GM12875 (cell line): ENCODE data around the gene FOXP1.

Experiments used
- H3K4me3 ChIP-seq: one replicate; pipeline ENCODE4 v1.5.1; 2011; ENCODE audit warnings: low read depth, low read length, control low read depth
- TF ChIP-seq, protein P1 (sequence below): IDR thresholded peaks from 2 replicates; pipeline ENCODE4 v1.5.1; 2011; ENCODE audit warnings: low read depth, mild to moderate bottlenecking, control low read depth, inconsistent platforms, low read length, moderate library complexity, borderline replicate concordance; ENCODE audit not compliant: insufficient read depth

The FOXP1 gene

DNA sequence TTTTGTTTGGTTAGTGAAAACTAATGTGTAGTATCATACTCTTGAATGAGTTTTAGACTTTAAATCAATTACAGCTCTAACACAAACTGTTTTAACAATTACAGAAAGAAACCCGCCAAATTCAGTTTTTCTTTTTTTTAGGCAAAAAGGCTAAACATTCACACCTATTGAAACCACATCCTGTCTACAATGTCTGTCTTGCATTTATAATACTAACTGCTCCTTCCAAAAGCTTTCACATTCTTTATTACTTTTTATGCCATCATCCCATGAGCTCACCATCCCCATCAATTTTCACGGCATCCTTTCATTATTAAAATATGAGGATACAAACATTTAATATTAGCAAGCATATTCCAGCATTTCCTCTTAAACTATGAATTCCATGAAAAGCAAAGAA lies 593.3 kb downstream of the FOXP1 start:
- H3K4me3 ChIP-seq: no peak overlapping the region
- TF ChIP-seq, protein P1, sequence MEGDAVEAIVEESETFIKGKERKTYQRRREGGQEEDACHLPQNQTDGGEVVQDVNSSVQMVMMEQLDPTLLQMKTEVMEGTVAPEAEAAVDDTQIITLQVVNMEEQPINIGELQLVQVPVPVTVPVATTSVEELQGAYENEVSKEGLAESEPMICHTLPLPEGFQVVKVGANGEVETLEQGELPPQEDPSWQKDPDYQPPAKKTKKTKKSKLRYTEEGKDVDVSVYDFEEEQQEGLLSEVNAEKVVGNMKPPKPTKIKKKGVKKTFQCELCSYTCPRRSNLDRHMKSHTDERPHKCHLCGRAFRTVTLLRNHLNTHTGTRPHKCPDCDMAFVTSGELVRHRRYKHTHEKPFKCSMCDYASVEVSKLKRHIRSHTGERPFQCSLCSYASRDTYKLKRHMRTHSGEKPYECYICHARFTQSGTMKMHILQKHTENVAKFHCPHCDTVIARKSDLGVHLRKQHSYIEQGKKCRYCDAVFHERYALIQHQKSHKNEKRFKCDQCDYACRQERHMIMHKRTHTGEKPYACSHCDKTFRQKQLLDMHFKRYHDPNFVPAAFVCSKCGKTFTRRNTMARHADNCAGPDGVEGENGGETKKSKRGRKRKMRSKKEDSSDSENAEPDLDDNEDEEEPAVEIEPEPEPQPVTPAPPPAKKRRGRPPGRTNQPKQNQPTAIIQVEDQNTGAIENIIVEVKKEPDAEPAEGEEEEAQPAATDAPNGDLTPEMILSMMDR: no peak

DNA sequence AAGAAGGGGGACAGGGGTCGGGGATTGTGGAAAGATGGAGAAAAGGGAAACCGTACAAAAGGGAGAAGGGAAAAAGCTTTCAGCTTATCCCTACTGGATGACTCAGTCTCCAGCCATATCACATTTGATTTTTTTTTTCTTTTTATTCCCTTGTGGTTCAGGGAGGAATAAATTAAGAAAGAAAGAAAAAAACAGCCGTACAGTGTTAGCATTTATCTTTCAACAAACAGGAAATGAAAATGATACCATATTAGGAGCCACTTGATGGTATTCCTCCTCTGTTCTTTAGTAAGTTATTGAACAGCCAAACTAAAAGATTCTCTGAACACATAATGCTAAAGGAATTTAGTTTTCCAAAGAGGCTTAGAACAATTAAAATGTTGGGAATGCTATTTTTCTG lies 594.4 kb downstream of the FOXP1 start:
- TF ChIP-seq, protein P1: no peak
- no peak overlapping the region for H3K4me3 ChIP-seq

DNA sequence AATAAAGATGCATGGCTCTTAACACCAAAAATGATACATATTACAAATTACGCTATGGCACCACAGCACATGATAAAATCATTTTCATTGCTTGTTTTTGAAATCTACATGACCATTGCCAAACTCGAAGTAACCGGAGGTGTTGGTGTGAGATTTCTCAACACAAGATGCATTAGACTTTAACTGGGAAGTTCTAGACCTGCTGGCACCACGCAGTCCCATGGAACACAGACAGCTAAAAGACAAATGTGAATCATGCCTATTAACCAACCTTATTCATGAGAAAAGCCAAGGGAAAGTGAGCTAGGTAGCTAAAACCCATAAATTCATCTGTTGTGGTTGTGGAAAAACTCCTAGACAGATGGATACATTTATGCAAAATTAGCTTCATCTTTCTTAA lies 595.4 kb downstream of the FOXP1 start:
- TF ChIP-seq, protein P1: no peak
- H3K4me3 ChIP-seq: no peak overlapping the region

DNA sequence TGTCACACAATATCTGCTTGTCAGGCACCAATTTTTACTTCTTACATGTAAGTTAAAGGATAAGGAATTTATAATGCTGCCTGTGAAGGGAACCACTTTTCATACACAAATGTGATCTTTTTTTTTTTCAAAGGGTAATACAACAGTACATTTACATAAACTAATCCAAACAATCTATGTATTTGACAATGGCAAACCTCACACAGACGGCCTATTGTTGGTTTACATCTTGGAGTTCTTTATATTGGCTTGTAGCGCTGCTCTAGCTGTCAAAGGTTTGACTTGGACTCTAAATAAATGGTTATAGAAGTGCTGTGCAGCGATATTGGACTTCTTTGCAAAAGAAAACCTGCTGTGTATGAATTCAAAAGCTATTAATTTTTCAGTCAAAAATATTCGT lies 598.0 kb downstream of the FOXP1 start:
- no peak overlapping the region for H3K4me3 ChIP-seq

DNA sequence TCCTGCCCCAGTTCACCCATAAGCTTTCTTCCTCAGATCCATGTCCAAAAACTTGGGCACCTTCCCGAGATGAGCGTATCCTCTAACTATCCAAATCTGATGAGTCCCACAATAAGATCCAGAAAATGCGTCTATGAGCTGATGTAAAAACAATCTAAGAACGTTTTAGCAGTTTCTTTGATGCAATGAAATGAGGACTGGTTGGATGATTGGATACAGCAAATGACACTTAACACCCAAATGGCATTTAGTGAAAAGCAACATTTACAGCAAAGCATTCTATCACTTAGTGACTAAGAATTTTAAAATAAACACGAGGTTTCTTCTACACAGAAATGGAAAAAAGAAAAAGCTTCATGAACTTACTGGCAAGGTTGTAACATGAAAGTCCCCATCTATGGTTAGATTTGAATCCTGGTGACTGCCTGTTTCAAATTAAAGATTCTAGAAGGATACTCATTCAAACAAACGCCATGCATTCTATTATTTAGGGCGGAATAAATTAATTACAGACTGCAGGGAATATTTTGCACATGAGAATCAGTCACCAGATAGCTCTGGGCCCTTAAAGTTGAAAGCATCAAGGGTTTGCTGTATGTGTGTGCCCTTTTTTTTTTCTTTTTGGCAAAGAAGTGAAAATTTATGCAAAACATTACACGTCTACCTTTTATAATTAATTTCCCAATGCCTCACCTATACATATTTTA lies 598.6 kb downstream of the FOXP1 start:
- no peak overlapping the region for H3K4me3 ChIP-seq
- TF ChIP-seq, protein P1: no peak

More for the DNA sequence above, 598.0 kb downstream of the FOXP1 start:
- TF ChIP-seq, protein P1: no peak

DNA sequence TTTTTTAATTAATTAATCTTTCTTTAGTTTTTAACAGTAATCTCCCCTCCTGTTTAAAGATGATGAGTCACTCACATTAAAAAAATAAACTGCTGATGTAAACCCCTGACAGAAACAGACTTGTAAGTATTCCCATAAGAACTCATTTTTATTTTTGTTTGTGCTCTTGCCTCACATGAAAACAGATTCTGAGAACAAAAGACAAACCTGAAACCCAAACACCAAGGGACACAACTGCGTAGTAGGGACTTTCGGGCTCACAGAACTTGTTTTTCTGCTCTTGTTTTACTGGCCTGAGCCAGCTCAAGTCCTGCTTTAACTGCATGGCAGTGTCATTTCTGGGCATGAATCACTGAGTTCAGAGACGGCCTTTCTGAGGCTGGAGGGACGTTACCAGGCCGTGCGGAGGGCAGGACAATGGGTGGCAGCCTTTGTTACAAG lies 600.8 kb downstream of the FOXP1 start:
- TF ChIP-seq, protein P1: no peak
- H3K4me3 ChIP-seq: no peak overlapping the region

DNA sequence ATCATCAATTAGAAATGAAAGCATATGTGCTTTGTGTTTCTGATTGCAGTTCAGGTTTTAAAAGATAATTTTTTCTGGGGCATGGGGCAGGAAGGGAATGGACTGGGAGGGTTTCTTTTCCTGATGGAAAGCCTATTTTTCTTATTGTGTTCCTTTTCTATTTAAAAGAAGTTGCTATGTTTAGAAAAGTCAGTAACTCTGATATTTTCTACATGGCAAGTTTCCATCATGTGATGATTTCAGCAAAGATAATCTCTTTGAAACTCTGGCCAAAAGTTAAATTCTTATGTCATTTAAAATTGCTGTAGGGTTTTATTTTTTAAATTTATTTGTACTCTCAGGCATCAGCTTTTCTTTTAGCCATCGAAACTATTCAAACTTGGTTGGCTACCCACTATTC lies 601.2 kb downstream of the FOXP1 start:
- H3K4me3 ChIP-seq: no peak overlapping the region
- TF ChIP-seq, protein P1: no peak
